A204.1 (cell line): Measurements from ENCODE around the gene CDC42EP2.
A peak's percentile ranks its signal among the peaks of the same experiment; 100 is the strongest.
"Not testable (repeated sequence)": the region's sequence is repeated elsewhere in the genome, so short reads cannot be mapped to it uniquely, and the experiment has no call there.

Experiments used
- FAIRE-seq: peaks from 2 replicates; lab custom pipeline; 2012; peaks lifted over from hg19 to GRCh38; lab: Jason Lieb, UNC

The CDC42EP2 gene

GRCh38 chr11:65320386-65321075, 5.9 kb downstream of the CDC42EP2 start:
- no peak for FAIRE-seq

- no peak for FAIRE-seq
Measured at GRCh38 chr11:65321076-65321475, 6.4 kb downstream of the CDC42EP2 start.

- no peak for FAIRE-seq
Measured at GRCh38 chr11:65321828-65322485, 7.3 kb downstream of the CDC42EP2 start.

GRCh38 chr11:65323813-65324212, 9.1 kb downstream of the CDC42EP2 start:
- no peak for FAIRE-seq

GRCh38 chr11:65325435-65325834, 10.8 kb downstream of the CDC42EP2 start:
- no peak for FAIRE-seq

- FAIRE-seq: no peak
Measured at GRCh38 chr11:65327021-65327420, 12.4 kb downstream of the CDC42EP2 start.

- FAIRE-seq: no peak
Measured at GRCh38 chr11:65329478-65329877, 14.8 kb downstream of the CDC42EP2 start.

- peak; percentile 78 for FAIRE-seq
Measured at GRCh38 chr11:65329944-65330403, 15.3 kb downstream of the CDC42EP2 start.

- FAIRE-seq: no peak
Measured at GRCh38 chr11:65330544-65330943, 15.9 kb downstream of the CDC42EP2 start.

- FAIRE-seq: not testable (repeated sequence)
Measured at GRCh38 chr11:65332591-65332990, 17.9 kb downstream of the CDC42EP2 start.

- no peak for FAIRE-seq
Measured at GRCh38 chr11:65334696-65335295, 20.1 kb downstream of the CDC42EP2 start.

- FAIRE-seq: no peak
Measured at GRCh38 chr11:65338676-65339075, 24.0 kb downstream of the CDC42EP2 start.

GRCh38 chr11:65340226-65340625, 25.6 kb downstream of the CDC42EP2 start:
- FAIRE-seq: no peak

GRCh38 chr11:65341856-65342255, 27.2 kb downstream of the CDC42EP2 start:
- no peak for FAIRE-seq

- FAIRE-seq: no peak
Measured at GRCh38 chr11:65351511-65351910, 36.8 kb downstream of the CDC42EP2 start.

- FAIRE-seq: peak; percentile 87
Measured at GRCh38 chr11:65352783-65353182, 38.1 kb downstream of the CDC42EP2 start.

GRCh38 chr11:65353376-65353775, 38.7 kb downstream of the CDC42EP2 start:
- FAIRE-seq: no peak

- no peak for FAIRE-seq
Measured at GRCh38 chr11:65353900-65354264, 39.2 kb downstream of the CDC42EP2 start.

GRCh38 chr11:65354265-65355012, 39.8 kb downstream of the CDC42EP2 start, which contains the start of gene TIGD3:
TSS of gene TIGD3 (plus strand) at chr11:65354751. CDS start at chr11:65355809, 1,058 bp downstream.
- no peak for FAIRE-seq

- no peak for FAIRE-seq
Measured at GRCh38 chr11:65355013-65355775, 40.5 kb downstream of the CDC42EP2 start.

GRCh38 chr11:65355776-65356393, 41.2 kb downstream of the CDC42EP2 start:
- FAIRE-seq: no peak
